CD4-positive, alpha-beta T cell treated with Interleukin-1 beta for 1 hour (primary cell): Measurements from ENCODE around the gene TRPM8.
"Not testable (repeated sequence)": the region's sequence is repeated elsewhere in the genome, so short reads cannot be mapped to it uniquely, and the experiment has no call there.

Experiments
- DNase-seq, 2 donors: peaks; one replicate each; pipeline ENCODE4 v3.0.0-alpha.2; 2020 to 2022

TRPM8 gene

DNA sequence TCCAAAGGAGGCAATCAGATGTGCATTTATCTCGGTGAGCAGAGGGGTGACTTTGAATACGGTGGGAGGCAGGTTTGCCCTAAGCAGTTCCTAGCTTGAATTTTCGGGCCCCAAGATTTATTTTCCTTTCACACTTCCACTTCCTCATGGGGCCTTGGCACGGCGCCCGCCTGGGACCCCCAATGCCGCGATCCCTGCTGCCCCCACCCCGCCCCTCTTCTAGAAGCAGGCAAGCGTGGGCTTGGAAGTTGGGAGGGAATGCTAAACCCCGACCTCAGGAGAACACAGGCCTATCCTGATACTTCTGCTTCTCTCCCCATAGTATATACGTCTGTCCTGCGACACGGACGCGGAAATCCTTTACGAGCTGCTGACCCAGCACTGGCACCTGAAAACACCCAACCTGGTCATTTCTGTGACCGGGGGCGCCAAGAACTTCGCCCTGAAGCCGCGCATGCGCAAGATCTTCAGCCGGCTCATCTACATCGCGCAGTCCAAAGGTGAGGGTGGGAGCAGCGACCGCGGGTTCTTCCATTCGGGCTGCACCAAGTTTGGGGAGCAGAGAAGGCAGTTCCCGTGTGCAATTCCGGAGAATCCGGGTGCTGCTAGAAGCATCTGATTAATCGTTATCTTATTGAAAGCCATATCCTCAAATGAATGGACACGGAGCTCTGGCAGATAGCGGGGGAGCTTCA, 21.6 kb downstream of the TRPM8 start:
- DNase-seq = no peak

DNA sequence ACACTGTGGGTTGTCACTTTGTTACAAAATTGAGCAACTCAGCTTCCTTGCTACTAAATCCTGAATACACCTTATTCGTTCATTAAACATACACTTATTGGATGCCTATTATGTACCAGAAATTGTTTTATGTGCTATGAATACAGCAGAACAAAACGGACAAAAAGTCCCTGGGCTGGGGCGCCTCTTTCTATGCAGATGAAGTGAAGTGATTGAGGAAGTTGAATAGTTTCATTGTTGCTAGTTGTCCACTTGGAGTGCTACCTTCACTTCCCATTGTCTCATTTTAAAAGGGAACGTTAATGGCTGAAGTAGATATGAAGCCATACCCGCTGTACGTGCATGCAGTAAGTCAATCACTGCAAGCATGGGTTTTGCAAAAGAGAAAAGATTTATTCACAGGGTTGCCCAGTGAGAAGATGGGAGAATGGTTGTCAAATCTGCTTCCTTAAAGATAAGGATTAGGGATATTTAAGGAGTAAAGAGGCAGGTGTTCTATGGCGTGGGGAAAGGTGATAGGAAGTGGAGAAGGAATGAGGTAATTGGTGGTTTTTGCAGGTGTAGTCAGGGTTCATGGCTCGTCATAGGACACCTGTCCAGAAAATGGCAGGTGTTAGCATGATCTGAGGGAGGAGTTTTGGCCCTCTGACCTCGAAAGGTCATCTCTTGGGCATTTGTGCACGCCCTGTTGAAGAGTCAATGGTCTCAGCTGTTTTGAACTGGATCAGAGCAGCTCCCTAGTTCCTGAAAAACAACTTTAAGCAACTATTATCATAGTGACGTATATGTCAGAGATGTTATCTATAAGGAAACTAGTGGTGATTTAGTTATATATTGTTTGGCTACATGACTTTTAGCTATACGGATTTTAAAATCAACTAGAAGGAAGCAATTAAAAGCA, 23.5 kb downstream of the TRPM8 start:
- no peak for DNase-seq

DNA sequence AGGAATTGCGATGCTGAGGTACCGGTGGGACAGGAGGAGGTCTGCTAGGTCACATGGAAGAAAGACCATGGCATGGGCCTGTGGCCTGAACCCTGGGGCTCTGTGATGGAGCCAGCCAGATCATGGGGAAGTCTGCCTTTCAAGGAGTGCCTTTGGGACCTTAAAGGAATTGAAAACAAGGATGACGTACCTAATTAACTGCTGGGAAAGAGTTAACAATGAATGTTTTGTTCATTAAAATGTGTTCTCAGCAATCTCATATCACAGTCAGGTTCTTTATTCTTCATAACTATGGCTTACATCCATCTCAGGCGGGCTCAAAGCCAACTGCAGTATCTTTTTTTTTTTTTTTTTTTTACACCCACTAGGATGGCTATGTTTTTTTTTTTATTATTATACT, 25.6 kb downstream of the TRPM8 start:
- DNase-seq = no peak

DNA sequence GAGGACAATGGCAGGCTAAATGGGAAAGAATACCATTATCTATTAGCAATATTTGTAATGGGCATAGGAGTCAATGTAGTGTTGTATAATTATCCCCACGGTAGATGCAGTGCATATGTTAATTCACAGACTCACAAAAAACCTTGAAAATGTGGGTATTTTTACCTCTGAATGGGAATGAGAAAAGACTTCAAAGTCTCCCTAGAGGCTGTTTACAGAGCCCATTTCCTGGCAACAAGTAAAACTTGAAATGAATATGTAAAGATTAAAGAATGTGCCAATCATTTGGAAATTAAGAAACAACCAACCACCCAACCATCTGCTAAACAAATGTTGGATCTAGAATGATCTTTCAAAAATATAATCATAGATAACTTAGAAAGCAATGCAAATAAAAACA, 27.1 kb downstream of the TRPM8 start:
- DNase-seq = no peak

DNA sequence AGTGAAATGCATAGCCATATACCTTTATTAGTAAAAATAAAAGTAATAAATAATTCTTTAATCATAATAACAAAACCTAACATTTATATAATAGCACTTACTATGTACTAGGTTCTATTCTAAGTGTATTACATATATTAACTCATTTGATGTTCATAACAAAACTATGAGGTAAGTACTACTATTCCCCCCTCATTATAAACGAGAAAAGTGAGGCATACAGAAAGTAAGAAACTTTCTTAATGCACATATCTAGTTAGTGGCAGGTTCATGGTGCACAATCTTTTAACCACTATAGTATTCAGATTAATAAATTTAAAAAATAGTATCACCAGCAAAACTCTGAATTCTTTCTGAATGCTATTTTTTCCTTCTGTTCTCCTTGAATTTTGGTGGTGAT, 27.5 kb downstream of the TRPM8 start:
- DNase-seq = no peak

DNA sequence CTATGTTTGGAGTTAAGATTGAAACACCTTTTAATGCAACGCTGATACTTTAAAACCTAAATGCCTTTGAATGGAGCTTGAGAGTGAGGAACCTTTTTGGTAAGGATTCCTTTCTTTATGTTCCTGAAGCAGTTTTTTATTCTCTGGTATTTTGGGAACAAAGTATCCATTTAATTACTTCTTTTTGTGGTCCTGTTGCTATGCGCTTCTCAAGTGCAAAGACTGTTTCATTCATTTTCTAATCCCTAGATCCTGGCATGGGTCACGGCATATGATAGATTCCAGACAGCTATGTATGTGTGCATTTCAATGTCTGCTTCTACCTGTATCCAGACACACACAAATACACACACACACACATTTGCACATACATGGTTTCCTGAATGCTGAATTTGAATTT, 28.0 kb downstream of the TRPM8 start:
- no peak for DNase-seq

DNA sequence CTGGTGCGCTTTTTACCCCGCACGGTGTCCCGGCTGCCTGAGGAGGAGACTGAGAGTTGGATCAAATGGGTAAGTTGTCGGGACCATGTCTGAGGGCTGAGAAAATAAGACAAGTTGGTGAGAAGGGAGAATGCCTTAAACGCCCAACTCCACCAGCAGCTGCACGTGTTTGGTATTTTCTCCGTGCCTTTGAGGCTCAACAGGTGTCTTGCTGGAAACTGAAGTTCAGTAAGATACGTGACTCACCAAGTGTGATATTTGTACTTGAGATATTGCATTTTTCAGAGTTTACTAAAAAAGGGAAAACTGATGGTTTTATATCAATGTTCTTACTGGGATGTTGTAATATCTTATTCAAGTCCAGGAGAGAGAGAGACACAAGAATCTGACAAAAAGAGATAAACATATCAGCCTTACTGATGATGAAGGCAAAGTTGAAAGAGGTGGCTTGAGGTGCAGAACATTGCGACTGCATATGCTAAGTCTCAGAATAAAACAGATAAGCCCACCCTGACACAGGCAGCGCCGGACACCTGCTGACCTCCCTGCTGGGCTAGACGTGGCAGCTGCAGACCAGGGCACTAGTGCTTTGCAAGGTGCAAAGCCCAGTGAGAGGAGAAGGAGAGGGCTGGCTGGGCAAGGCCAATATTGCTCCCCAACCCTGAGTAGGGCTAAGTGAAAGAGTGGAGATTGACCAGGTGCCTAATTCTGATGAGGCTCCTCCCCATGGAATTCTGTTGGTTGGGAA, 33.1 kb downstream of the TRPM8 start:
- no peak for DNase-seq

DNA sequence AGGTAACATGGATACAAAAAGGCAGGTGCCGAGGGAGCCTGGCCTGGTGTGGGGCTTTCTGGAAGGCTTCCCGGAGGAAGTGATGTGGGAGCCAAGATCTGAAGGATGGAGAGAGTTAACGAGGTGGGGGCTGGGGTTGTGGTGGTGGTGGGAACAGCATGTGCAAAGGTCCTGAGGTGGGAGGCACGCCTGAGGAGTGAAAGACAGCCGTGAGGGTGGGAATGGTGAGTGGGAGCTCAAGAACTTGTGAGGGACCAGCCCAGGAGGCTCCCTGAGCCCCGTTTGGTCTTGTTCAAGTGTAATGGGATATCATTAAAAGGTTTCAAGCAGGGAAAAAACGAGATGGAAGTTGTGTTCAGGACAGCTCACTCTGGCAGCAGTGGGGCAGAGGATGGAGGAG, 35.2 kb downstream of the TRPM8 start:
- no peak for DNase-seq

DNA sequence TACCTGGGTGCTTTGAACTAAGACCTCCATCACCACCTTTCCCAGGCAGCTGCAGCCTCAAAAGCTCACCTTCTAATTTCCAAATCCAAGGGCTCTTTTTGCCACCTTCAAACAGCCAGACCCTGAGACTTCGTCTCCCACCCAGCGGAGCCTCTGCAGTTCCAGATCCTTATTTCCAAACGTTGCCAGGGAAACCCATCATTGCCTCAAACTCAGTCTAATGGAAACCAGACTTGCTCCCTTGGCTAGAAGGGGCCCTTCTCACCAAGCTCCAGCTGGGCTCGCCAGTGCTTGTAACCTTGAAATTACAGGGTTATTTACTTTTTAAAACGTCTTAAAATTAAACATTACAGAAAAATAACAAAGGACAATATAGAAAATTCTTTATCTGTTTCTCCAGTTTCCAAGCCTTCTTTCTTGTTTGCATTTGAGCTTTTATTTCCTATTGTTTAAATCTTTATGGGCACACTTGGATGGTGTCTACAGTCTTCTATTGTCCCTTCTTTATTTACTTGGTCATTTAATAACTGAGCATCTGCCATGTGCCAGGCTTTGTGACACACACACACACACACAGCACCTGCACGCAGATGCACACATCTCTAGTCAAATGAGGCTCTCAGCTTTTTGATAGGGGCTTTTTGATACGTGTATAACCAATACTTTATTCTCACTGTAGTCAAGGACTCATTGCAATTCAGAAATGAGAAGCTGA, 36.1 kb downstream of the TRPM8 start:
- no peak for DNase-seq

DNA sequence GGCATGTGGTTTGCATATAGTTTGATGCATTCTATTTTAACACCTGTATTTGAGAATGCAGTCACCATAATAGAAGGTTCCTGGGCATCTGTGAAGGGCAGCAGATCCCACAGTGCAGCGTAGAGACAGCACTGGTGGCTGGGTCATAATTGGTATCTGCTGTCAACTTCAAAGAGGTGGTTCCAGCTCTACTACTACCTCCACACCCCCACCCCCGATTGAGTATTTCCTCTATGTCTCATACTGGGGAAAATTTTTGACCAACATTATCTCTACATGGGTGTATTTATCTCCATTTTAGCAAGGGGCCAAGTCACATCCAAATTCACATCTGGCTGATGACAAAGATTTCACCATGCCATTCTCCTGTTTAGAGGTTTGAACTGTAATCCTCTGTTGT, 43.0 kb downstream of the TRPM8 start:
- no peak for DNase-seq

DNA sequence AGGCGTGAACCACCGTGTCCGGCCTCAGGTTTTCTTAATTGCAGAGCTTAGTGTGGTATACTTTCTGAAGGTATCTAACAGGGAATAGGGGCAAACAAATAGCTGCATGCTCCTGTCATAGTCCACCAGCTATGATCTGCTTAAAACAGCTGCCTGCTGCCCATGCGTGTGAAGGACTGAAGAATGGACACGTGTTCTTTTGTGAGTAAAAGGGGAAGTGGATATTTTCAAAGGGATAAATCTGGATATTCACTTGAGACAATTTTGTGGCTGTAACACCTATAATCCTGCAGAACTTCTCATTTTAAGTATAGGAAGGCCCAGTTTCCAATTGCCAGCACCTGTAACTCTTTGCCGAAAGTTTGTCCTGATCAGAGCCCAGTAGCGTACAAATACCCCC, 44.7 kb downstream of the TRPM8 start:
- no peak for DNase-seq

DNA sequence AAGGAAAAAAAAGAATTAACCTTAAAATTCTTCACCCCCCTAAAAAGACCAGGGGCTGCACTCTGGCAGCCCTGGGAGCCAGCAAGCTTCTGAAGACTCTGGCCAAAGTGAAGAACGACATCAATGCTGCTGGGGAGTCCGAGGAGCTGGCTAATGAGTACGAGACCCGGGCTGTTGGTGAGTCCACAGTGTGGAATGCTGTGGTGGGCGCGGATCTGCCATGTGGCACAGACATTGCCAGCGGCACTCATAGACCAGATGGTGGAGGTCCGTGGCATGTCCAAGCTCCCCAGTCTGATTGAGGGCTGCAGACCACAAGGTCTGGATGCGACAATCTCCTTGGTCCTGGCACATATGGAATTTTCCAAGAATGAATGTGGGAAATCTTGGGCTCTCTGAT, 47.4 kb downstream of the TRPM8 start:
- DNase-seq = no peak

DNA sequence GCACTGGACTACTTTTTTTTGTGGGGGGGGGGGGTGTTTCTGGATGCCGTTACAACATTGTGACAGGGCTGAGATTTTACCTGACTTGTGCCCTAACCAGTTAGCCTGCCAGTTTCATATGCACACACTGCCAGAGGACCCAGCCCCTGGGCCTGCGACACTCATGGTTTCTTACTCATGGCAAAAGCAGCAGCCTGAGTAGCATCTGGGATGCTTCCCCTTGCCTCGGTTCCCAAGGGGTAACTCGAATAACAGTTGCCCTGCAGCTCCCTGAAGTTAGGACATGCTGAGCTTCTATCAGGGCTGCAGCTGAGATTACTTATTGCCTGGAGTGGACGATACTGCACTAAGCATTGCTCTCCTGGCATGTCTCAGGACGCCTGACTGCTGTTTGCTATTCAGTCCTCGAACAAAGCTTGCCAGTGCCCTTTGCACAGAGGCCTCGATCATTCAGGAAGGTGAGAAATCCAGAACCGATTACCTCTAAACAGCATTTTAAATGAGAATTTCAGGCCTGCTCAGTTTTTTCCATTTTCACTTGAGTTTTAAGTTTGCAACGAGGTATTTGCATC, 47.9 kb downstream of the TRPM8 start:
- no peak for DNase-seq

DNA sequence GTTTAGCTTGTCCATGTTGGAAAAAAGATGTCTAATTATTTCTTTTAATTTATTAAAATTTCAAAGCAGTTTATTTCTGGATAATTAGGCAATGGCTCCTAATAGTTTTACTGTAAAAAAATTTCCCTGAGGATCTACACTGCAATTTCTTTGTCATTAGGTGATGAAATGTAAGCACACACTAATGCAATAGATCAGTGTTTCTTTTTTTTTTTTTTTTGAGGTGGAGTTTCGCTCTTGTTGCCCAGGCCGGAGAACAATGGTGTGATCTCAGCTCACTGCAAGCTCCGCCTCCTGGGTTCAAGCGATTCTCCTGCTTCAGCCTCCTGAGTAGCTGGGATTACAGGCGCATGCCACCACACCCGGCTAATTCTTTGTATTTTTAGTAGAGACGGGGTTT, 48.5 kb downstream of the TRPM8 start:
- not testable (repeated sequence) for DNase-seq

DNA sequence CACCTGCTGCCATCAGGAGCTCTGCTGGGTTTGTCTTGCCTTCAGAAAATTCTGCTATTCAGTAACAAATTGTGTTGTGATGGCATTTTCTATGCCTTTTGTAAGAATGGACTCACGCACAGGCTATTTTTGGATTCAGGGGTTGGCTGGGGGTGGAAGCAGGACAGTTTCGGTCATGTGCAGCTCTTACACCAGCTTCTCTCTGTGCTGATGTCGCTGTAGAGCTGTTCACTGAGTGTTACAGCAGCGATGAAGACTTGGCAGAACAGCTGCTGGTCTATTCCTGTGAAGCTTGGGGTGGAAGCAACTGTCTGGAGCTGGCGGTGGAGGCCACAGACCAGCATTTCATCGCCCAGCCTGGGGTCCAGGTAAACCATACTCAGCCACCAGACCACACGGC, 49.2 kb downstream of the TRPM8 start:
- DNase-seq = no peak

DNA sequence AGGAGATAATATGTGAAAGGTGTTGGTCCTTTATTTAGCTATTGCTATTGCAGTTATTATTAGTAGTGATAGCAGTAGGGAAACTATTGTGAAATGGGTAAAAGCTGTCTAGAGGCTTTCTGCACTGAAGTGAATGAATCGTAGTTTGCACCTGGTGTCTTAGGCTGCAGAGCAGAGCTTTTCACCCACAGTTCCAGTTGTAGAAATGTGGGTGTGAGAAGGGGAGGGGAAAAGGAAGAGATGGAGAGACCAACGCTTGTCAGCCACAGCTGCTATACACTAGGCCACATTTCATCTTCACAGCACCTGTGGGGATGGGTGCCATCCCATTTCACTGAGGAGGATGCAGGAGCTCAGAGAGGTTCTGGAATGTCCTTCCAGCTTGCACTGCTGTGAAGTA, 50.0 kb downstream of the TRPM8 start:
- DNase-seq = no peak

DNA sequence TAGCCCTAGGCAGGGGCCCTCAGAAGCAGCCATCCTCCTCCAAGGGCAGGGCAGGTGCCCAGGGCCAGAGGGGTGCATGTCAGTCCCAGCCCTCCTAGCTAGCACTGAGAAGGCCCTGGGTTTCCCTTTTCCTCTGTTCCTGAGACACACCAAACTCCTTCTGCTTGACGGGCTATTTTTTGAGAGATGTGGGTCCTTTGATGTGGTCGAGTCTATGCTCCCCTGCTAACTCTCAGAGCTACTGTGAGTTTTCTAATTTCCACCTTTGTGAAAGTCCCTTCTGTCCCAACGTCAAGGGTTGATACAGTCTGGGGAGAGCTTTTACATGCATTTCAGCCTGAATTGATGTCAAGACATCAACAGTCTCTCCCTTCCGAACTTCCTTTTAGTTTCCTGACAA, 51.4 kb downstream of the TRPM8 start:
- no peak for DNase-seq

DNA sequence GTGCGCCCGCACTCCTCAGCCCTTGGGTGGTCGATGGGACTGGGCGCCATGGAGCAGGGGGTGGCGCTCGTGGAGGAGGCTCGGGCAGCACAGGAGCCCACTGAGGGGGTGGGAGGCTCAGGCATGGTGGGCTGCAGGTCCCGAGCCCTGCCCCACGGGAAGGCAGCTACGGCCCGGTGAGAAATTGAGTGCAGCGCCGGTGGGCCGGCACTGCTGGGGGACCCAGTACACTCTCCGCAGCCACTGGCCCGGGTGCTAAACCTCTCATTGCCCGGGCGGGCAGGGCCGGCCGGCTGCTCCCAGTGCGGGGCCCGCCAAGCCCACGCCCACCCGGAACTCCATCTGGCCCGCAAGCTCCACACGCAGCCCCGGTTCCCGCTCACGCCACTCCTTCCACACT, 55.3 kb downstream of the TRPM8 start:
- not testable (repeated sequence) for DNase-seq

DNA sequence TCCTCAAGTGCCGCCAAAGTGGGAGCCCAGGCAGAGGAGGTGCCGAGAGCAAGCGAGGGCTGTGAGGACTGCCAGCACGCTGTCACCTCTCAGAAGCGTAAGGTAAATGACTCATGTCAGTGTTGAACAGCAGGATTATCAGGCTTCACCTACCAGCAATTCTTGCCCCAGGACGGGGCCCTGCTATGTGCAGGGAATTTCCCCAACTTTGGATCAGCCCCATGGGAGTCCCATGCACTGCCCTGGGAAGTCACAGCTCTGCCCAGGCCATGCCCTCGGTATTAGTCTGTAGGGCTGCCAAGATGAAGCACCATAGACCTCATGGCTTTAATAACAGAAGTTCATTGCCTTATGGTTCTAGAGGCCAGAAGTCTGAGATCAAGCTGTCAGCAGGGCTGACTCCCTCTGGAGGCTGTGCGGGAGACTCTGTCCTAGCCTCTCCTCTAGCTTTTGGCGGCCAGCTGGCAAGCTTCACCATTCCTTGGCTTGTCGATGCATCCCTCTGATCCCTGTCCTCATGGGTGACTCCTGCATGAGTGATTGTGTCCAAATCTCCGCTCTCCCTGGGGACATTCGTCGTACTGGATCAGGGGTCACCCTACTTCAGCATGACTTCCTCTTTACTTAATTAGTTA, 55.9 kb downstream of the TRPM8 start:
- no peak for DNase-seq

DNA sequence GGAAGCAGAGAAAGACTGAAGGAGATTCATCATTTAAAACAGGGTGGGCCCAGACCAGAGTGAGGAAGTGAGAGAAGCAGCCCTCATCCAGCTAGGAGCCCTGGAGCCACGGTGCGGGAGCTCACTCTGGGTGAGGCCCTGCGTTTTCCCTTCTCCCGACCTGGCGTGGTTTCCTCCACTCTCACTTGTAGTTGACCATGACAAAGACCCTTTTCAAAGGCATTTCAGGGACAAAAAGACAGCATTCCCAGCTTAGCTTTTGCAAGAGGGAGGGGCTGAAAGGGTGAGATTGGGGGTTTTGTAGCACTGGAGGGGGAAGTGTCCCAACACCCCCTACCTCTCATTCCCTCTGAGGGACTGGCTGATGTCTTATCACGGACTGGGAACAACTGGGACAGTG, 56.6 kb downstream of the TRPM8 start:
- no peak for DNase-seq

DNA sequence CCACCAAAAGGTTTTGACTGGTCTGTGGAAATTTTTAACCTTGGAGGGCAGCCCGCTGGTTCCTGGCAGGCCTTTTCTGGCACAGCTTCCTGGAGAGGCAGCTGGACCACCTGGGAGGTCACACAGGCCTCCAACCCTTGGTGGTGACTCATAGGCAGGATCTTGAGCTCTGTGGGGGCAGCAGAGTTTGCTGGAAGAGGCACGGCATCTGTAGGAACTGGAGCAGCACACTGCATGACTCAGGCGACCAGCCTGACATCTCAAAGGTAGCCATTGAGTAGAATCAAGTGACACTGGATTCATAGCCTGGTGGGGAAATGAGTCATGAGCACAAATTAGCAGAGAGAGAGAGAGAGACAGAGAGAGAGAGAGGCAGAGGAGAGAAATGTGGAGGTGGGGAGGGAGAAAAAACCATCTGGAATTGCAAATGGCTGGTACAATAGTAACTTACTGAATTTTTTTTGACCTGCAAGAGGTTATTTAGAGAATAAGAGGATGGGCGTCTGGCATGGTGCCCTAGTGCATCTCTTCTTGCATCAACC, 57.4 kb downstream of the TRPM8 start:
- DNase-seq = no peak

DNA sequence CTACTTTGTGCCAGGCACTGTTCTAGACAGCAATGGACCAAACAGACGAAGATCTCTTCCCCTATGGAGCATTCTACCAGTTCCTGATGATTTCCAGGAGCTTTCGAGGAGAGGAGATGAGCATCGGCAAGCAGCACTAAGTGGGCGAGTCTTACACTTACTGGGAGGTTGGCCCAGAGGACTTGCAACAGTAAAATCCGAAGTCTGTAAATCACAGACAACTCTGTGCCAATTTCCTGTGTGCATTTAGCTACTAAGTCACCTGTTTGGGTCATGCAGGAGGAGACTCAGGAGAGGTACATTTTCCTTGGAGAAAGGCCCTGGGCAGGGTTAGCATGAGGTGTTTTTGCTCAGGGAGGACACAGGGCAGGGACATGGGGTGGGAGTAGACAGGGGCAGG, 58.9 kb downstream of the TRPM8 start:
- DNase-seq = no peak
